ENCODE data around the gene CHST1.

The CHST1 gene

DNA sequence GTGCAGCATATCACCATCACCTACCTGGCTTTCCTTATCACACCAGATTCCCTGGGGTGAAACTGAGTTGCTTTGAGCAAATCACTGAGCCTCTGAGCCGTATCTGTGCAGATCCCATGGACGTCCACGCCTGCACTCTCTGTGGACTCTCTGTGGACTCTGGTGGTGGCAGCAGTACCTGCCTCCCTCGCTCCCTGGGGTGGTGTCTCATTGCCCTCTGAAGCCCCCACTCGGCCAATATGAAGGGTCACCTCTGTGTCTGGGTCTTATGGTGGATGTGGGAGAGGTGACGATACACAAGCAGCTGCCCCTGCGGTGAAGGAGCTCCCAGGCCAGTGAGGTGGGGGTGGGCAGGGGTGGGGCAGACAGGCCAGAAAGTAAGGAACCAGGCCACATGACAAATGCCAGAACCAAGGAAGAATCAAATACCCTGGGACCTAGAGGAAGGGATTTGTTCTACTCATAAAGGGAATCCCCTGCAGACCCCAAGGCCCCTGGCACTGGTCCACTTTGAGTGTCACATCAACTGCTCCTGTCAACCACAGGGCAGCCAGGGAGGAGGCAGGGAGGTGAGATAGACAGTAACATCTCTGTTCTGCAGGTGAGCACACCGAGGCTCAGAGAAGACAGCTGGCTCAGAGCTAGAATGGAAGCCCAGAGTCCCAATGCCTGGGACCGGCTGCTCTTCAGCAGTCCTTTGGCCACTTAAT lies 9.2 kb upstream of the CHST1 start:
- no peak for DNase-seq (ENCODE audit: low read depth, low spot score)

DNA sequence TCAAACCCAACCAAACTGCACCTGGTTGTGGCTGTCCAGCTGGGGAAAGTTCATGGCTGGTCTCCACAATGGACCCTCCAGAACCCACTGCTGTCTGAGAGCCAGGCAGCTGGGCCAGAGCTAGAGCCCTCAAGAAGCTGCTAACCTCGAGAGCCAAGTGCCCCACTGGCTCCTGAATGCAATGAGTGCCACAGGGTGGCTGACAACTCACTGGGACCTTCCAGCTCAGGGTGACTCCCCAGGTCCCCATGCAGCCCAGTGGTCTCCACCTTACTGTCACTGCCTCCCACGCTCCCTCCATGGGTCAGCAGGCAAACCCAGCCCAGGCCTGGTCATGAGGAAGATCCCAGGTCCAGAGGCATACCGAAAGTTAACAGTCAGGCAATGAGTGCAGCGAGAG lies 8.0 kb upstream of the CHST1 start:
- no peak for DNase-seq (ENCODE audit: low read depth, low spot score)

DNA sequence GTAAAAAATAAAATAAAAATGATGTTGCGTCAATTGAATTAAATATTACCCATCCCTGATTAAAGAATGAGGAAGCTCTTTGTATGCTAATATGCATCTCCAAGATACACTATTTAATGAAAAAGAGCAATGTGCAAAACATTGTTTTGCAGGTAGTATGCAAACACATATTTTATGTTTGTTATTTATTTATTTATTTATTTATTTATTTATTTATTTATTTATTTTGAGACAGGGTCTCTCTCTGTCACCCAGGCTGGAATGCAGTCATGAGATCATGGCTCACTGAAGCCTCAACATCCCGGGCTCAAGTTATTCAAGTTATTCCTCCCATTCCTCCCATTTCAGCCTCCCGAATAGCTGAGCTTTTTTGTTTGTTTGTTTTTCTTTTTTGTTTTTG lies 7.2 kb upstream of the CHST1 start:
- DNase-seq (ENCODE audit: low read depth, low spot score): no peak

DNA sequence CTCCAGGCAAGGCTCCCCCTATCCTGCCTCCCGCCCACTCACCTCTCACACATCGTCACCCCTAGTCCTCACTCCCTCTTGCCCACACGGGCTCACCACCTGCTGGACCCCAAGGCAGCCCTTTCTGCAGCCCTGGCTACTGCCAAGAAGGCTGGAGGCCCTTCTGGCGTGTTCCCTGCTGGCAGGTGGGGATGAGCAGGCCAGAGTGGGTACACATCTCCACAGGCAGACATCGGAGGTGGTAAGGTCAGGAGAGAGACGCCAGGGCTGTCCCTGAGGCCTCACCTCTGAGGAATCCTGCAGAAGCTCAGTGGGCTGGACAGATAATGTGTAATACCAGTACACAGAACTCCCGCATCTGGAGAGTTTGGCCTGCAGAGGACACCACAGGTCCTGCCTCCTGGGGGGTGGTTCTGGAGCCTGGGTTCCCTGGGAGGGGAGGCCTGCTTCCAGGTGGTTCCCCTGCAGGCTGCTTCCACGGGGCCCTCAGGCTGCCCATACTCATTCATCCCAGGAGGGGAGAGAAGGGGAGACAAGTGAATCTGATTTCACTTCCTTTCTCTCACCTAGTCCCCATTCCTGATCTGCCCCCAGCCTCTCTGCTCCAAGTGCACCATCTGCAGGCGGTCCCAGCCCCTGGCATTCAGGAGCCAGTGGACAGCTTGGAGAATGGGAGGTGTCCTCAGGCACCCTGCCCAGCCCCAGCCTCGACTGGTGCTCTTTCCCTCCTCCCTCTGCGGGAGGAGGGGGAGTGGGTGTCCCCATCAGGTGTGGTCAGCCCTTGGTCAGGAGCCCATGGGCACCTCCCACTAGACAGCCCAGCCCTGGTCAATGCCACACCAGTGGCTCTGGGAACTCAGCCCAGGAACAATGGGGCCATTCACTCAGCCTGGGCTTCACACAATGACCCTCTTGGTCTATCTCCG lies 6.1 kb upstream of the CHST1 start:
- no peak for DNase-seq (ENCODE audit: low read depth, low spot score)

DNA sequence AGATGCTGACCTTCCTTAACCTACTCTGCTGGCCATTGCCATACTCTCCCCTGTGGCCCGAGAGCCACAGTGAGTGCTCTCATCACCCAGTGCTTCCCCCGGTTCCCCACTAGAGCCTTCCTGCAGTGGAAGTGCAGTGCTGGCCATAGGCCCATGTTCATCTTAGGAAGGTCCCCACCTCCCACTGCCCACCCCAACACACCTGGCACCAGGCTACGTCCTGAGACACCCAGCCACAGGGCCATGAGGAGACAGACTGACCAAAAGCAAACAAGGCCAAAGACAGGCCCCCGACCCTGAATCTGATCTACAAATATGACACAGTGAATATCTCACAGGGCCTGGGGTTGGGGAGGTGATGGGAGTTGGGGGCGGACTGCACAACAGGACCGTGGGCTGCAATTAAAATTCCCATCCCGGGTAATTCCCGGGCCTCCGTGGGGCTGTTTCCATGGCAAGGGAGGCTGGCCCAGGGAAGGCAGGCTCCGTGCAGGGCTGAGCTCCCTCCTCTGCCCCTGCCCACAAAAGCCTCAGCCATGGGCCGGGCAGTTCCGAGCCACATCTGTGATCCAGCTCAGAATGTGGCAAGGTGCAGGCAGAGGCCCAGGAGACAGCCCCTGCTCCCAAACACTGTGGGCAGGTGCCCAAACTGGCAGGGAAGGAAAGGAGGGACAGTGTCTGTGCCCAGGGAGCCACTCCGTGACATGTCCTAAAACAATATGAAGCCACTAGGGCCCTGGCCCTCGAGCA lies 5.1 kb upstream of the CHST1 start:
- DNase-seq (ENCODE audit: low read depth, low spot score): no peak

DNA sequence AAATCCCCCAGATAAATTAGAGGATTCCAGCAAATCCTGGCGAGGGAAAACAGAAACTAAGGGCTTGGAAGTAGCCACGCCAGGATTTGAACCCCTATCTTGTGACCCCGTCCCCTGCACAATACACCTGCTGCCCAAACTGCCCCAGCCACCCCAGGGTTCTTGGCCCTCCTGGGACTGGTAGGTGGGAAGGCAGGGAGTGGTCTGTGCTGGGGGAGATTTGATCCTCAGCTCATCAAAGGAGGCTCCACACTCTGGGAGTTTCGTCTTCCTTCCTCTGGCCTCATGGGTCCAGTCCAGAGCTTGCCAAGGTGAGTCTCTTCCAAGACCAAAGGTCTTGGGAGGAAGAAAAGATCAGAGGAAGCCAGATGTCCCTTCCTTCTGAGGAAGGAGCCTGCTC lies 4.5 kb upstream of the CHST1 start:
- DNase-seq (ENCODE audit: low read depth, low spot score): no peak

DNA sequence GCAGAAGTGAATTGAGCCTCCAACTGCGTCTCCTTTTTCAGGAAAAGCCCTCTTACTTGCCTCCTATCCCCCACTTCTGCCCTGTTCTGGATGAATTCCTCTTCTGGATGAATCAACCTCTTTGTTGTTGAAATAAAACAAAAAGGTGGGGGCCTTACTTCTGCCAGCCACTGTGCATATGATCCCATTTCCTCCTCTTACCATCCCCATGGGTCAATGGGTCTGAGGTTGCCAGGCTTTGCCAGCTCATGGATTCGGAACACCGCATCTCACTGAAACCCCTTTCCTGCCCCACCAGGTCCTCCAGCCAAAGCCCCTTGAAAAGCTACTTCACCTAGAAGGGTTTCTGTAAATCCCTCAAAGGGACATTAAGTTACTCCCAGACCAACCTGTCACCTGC lies 3.7 kb upstream of the CHST1 start:
- DNase-seq (ENCODE audit: low read depth, low spot score): no peak

DNA sequence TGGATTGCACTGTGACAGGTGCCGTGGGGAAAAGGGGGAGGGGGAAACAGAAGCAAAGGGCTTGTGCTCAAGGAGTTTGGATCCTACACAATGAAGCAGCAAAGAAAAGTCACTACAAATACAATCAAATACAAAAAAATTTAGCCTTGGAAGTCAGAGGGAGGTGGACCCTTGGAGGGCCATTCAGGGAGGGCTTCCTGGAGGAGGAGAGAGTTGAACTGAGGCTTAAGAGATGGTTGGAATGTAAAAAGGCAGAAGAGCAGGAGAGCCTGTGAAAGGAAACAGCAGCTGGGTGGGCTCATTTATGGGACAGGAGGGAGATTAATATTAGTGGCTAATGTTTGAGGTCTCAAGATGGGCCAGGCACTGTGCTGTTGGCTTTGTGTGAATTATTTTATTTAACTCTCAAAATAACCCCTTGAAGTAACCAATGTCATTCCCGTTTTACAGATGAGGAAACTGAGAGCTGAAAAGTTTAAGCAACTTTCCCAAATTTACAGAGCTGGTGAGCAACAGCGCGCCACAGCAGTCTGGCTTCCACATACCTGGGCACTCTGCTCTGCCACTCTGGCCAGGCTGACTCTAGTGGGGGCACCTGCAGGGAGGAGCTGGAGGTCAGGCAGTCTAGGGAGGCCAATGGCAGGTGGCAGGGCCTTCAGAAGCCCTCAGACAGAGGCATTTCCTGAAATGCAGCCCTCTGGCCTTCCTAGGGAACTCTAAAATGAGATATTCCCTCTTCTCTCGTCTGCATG lies 2.7 kb upstream of the CHST1 start:
- no peak for DNase-seq (ENCODE audit: low read depth, low spot score)

DNA sequence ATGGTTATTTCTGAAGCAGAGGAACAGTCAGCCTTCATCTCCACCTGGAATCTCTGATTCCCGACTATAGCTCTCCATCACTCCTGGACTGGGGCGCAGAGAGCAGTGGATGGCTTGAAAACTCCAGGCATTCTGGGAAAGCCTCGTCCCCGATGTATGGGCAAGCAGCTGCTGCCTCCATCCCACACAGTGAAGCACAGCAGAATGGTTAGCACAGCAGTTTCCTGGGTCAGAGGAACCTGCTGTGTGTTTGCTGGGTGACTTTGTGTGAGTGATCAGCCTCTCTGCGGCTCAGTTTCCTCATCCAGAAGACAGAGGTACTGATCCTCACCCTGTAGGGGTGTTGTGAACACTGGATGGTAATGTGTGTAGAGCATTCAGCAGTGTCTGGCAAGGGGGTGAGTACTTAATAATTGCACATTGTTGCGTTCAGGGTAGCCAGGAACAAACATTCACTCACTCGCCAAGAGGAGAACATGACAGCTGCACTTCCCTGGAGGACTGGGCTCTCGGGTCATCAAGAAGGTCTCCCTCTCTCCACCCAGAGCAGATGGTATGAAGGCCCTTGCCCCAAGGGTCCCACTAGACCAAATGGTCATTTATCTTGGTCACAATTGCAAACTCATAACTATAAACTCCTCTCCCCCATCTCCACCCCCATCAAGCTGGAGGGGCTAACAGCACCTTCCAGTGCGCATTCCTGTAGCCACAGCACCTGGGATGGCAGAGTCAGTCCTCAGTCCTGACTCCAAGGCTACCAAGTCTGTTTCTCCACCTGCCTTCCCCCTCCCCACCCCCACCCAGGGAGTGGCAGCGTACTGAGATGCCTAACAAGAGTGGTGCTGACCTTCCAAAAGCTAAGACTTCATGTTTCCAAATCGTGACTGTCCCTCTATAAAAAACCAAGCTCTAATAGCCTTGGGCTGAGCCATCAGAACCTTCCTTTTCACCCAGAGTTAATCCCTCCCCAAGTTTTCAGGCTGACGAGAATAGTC lies 1.5 kb upstream of the CHST1 start:
- no peak for DNase-seq (ENCODE audit: low read depth, low spot score)

DNA sequence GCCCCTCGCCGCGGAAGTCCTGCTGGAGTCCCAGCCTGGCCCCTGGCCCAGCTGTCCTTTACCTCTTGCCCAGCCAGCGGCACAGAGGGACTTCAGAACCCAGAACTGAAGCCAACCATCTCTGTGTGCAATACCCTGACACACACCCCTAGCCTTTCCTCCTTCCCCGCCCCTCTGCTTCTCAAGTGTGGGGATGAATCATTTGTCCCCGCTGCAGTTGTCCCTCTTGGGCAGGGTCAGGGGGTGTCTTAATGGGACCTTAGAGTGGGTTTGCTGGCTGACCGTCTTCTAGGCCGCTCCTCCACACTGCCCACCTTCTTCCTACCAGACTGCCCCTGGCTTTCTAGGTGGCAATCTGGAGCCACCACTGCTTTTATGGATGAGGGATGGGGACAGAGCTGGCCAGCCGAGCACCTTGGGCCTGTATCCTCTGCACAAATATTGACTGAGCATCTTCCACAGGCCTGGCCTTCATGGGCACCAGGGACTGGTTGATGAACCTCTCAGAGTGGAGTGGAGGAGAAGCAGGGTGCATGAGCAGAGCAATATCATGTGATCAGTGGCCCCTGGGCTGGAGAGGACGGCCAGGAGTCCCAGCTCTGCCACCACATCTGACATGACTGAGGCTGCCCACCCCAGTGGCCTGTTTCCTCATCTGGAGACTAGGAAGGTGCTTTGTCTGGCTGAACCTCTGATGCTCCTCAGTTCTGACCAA lies 668 bp upstream of the CHST1 start:
- no peak for DNase-seq (ENCODE audit: low read depth, low spot score)

DNA sequence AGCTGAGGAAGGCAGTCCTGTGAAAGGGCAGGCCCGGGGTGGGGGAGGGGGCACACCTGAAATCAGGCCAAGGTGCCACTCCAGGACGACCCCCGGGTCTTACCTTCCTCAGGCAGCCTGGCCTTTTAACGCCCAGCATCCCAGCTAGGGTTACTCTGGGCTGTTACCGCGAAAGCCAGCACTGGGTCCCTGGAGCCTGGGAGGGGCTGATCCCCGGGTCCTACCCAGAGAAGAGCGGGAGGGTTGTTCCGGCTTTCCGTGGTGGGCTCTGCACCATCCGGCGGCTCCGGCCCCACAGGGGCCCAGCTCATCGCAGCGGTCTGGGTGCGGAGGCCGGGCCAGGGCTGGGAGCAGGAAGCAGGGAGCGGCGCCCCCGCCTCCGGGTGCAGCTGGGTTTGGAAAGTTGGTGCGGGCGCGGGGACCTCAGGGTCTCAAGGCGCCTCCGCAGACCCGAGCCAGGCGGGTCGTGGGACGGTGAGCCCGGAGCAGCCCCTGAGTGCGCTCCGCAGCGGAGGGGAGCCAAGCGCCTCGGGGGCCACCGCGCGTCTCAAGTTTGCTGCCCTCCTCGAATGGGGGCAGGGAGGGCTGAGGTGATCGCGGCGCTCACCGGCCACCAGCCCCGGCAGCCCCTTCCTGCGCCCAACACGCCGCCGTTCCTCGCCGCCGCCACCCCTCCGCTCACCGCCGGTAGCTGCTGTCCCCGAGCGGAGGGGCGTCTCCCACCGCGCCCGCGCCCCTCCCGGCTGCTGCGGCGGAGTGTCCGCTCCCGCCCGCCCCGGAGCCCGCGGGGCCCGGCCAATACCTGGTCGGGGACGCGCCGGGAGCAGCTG lies 831 bp downstream of the CHST1 start:
- DNase-seq (ENCODE audit: low read depth, low spot score): no peak

DNA sequence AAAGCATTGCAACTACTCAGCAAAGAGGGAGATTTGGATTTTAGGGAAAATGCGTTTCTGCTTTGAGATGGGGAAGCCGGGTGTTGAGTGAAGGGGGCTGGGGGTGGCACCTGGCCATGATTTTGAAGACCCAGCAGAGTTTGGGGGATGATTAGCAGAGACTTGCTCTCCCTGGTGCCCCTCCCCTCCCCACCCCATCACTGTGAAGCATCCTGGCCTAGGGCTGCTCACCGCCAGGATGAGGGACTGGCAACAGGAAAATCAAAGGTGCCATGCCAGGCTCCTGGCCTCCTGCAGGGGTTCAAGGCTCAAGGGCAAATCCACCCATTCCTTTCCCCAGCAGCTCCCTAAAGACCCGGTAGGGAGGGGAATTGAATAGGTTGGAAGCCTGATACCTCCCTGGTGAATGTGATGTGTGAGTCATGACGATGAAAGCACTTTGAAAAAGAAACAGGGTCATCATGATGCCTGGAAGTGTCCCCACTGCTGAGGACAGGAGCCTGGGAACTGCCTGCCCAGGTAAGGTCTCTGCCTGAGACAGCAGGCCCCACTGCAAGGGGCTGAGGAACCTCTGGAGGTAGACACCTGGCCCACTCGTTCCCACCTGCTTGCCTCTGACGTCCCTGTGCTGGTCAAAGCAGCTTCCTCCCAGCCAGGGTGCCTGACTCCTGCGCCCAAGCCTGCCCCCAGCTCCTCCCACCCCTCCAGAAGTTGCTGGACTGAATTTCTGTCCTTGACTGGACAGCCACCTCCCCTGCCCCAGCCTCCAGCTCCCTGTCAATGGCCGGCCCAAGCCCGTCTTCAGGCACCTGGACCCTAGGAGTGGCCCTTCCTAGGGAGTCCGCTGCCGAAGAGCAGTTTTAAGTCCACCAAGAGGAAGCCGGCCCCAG lies 1.7 kb downstream of the CHST1 start:
- DNase-seq (ENCODE audit: low read depth, low spot score): no peak

DNA sequence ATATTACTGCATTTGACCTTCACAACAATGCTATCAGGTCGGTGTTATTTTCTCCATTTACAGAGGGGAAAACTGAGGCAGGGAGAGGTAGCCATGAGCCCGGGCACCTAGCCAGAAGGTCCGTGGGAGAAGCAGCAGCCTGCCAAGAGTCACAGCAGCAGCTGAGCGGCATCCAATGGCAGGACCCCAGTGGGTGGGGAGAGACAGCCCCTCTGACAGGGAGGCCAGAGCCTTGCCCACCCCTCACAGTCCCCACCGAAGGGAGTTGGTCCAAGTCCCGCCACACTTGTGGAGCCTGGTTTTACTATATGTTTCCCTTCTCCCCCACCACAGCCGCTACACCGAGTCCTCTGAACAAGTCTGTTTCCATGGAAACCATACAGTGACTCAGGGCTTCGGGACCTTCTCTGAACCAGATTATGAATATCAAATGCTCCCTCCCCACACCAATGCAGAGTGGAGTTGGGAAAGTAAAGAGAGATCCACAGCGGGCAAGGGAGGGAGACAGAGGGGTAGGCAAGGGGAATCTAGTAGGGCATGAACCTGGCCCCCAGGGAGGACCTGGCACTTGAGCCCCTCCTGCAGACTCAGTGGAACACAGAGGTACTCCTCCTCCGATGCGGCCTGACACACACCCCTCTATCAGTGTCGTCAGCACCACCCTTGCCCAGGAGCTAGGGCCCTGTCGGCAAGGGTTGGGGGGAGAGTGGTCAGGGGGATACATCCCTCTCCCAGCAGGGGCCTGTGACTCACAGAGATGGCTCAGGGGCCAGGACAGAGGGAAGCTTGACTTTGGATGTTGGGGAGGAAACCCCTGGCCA lies 2.5 kb downstream of the CHST1 start:
- DNase-seq (ENCODE audit: low read depth, low spot score): peak; percentile 35

DNA sequence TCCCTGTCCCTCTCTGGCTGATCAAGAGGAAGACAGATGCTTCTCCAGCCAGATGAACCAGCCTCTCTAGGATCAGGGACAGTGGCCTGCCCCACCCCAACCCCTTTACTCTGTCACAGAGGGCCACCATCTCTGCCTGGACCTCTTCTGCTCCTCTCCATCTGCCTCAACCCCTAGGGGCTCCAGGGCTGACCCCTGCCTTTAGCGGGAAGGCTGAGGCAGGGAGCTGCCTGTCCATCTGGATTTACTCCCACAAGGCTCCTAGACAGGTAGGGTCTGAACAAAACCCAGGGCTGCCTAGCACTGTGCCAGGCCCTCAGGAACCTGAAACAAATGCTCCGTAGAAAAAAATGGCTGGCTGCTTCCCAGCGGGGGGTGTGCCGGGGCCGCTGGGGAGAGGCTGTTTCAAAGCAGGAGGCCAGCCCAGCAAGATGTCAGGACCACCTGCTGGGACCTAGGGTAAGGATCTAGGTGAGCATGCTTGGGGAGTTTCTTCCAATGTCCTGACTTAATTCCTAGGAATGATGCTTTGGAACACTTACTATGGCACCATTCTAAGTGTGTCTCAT lies 3.2 kb downstream of the CHST1 start:
- DNase-seq (ENCODE audit: low read depth, low spot score): no peak

DNA sequence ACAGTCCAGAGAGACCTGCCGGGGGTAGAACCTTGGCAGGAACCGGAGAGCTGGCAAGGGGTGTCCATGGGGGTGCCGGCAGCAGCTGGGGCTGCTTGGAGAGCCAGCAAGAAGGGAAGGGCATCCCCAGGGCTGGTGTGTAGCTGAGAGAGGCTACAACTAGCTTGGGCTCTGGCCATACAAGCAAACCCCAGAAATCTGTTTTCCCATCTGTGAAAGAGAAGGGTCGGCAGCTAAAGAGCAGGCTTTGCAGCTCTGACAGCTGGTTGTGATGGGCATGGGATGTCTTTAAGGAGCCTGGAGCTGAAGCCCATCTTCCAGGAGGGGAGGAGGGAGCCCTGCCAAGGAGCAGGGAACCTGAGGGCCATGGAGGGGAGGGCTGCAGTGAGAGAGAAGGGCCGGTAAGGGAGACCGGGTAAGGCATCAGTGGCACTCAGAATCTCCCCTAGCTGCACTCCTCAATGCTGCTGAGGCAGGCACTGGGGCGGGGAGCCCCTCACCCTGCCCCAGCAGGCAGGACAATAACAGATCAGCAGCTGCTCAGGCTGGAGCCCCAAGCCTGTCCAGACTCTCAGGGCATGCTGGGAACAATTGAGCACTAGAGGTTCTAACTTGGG lies 3.9 kb downstream of the CHST1 start:
- no peak for DNase-seq (ENCODE audit: low read depth, low spot score)

All from smooth muscle cell of the brain vasculature (primary cell).